AG10803 (cell line): ENCODE data around the gene PIGX.

ENCODE experiments used
- DNase-seq: peaks from one replicate; pipeline ENCODE4 v3.0.0; 2010; ENCODE audit warnings: low read depth
- H3K4me3 ChIP-seq: 2 replicates; pipeline ENCODE4 v1.5.1; 2011; ENCODE audit warnings: mild to moderate bottlenecking, low read length, control low read depth
- TF ChIP-seq, protein P1 (sequence below): conservative IDR thresholded peaks from 2 replicates; pipeline ENCODE4 v1.5.1; 2011; ENCODE audit warnings: mild to moderate bottlenecking, low read length, control low read depth, inconsistent platforms

PIGX gene

DNA sequence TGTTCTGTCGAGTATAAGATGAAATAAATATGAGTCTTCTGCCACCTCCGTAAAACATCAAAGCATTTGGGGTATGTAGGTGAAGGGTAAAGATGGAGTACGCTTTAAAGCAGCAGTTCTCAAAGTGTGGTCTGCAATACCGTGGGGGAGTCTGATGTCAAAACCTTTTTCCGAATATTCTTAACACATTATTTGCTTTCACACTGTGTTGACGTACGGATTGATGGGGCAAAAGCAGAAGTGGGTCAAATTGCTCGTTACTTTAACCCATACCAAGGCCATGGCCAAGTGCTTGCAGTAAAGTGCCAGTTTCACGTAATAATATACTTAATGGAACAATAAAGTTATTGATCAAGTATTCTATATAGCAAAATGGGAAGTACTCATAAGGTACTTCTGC lies 63.8 kb downstream of the PIGX start:
- H3K4me3 ChIP-seq: no peak overlapping the region
- no peak for DNase-seq
- TF ChIP-seq, protein P1, sequence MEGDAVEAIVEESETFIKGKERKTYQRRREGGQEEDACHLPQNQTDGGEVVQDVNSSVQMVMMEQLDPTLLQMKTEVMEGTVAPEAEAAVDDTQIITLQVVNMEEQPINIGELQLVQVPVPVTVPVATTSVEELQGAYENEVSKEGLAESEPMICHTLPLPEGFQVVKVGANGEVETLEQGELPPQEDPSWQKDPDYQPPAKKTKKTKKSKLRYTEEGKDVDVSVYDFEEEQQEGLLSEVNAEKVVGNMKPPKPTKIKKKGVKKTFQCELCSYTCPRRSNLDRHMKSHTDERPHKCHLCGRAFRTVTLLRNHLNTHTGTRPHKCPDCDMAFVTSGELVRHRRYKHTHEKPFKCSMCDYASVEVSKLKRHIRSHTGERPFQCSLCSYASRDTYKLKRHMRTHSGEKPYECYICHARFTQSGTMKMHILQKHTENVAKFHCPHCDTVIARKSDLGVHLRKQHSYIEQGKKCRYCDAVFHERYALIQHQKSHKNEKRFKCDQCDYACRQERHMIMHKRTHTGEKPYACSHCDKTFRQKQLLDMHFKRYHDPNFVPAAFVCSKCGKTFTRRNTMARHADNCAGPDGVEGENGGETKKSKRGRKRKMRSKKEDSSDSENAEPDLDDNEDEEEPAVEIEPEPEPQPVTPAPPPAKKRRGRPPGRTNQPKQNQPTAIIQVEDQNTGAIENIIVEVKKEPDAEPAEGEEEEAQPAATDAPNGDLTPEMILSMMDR: no peak

DNA sequence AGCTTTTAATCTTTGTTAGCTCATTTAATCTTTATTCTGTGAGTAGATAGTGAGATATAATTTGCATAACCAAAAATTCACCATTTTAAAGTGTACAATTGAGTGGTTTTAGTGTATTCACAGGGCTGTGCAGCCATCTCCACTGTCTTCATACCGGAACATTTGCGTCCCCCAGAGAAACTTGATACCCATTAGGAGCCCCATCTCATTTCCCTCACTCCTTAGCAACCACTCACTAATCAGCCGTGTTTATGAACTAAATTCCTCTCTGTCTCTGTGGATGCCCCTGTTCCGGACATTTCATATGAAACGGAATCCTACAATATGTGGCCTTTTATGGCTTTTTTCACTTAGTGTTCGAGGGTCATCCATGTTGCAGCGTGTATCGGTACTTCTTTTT lies 65.7 kb downstream of the PIGX start:
- no peak overlapping the region for H3K4me3 ChIP-seq
- TF ChIP-seq, protein P1: no peak
- no peak for DNase-seq

DNA sequence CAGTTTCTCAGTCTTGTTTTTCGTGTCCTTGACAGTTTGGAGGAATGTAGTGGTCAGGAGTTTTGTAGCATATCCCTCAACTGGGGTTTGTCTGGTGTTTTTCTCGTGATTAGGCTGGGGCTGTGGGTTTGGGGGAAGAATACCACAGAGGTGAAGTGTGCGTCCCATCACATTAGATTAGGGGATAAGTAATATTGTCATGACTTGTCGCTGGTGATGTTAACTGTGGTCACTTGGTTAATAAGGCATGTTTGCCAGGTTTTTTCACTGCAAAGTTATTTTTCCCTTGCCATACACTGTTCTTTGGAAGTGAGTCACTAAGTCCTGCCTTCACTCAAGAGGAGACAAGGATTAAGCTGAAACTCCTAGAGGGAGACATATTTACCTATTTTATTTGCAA lies 66.6 kb downstream of the PIGX start:
- DNase-seq: peak; percentile 86
- H3K4me3 ChIP-seq: no peak overlapping the region
- TF ChIP-seq, protein P1: no peak

DNA sequence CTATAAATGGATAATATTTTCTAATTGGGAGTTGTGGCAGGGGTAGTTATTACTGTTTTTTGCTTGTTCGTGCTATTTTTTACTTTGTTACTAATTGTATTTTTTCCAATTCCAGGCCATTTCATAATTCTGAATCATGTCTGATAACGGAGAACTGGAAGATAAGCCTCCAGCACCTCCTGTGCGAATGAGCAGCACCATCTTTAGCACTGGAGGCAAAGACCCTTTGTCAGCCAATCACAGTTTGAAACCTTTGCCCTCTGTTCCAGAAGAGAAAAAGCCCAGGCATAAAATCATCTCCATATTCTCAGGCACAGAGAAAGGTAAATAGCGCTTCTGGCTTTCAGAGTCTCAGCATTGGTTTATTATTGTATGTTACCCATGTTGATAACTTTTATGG lies 70.3 kb downstream of the PIGX start:
- H3K4me3 ChIP-seq: no peak overlapping the region
- TF ChIP-seq, protein P1: no peak
- DNase-seq: no peak
